ENCODE measurements around the gene AMZ1.

Gene AMZ1

DNA sequence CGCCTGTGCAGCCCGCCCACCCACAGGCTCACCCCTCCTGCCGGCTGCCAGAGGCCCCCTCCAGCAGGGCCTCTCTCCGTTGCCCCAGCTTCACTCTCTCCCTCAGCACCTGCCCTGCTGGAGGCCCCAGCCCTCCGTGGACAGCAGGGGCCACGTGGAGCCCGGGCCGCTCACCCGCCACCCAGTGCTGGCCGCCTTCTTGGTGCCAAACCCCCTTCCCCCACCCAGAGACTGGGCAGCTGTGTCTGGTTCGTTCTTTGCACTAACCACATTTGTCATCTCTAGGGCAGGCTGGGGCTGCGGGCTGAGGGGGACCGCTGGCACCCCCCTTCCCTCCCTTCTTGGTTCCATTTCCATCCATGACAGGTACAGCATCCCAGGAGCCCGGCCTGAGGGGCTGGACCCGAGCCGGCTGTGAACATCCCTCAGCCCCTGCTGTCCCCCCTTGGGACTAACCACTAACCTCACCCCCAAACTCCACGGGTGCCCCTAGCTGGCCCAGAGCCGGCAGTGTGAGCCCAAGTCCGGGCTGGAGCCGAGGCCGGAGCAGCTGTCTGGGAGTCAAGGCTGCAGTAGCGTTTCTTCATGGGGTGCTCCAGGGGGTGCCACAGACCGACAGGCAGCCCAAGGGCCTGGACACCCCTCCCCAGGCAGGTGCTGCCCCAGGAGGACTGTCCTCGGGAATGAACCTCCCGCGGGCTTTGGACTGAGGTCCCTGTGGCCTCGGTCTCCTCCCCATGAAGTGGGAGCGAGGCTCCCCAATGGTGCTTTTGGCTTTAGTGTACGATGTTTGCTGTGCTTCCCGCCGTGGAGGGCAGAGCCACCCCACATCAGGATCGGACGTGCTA, 25.5 kb upstream of the AMZ1 start:
- H3K4me1 ChIP-seq = no peaks in the 10 kb centered on the region
- no peak overlapping the region for H3K4me3 ChIP-seq (ENCODE audit: low read depth, low read length)
- H3K4me2 ChIP-seq (ENCODE audit: low read length) = no peak overlapping the region
- H3K9ac ChIP-seq = no peak overlapping the region
- no peaks in the 10 kb centered on the region for H3K36me3 ChIP-seq (ENCODE audit: control insufficient read depth, insufficient read depth, low read length)
- H3K9me3 ChIP-seq (ENCODE audit: control insufficient read depth, low read length) = no peaks in the 10 kb centered on the region
- no peak overlapping the region for H2AFZ ChIP-seq
- H3K79me2 ChIP-seq = no peaks in the 10 kb centered on the region
- H3K27me3 ChIP-seq (ENCODE audit: control insufficient read depth, insufficient read depth, low read length) = no peaks in the 10 kb centered on the region
- H3K27ac ChIP-seq = no peak overlapping the region
- TF ChIP-seq, protein P1, sequence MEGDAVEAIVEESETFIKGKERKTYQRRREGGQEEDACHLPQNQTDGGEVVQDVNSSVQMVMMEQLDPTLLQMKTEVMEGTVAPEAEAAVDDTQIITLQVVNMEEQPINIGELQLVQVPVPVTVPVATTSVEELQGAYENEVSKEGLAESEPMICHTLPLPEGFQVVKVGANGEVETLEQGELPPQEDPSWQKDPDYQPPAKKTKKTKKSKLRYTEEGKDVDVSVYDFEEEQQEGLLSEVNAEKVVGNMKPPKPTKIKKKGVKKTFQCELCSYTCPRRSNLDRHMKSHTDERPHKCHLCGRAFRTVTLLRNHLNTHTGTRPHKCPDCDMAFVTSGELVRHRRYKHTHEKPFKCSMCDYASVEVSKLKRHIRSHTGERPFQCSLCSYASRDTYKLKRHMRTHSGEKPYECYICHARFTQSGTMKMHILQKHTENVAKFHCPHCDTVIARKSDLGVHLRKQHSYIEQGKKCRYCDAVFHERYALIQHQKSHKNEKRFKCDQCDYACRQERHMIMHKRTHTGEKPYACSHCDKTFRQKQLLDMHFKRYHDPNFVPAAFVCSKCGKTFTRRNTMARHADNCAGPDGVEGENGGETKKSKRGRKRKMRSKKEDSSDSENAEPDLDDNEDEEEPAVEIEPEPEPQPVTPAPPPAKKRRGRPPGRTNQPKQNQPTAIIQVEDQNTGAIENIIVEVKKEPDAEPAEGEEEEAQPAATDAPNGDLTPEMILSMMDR (IDR thresholded peaks at IDR 0.05) = no peak

DNA sequence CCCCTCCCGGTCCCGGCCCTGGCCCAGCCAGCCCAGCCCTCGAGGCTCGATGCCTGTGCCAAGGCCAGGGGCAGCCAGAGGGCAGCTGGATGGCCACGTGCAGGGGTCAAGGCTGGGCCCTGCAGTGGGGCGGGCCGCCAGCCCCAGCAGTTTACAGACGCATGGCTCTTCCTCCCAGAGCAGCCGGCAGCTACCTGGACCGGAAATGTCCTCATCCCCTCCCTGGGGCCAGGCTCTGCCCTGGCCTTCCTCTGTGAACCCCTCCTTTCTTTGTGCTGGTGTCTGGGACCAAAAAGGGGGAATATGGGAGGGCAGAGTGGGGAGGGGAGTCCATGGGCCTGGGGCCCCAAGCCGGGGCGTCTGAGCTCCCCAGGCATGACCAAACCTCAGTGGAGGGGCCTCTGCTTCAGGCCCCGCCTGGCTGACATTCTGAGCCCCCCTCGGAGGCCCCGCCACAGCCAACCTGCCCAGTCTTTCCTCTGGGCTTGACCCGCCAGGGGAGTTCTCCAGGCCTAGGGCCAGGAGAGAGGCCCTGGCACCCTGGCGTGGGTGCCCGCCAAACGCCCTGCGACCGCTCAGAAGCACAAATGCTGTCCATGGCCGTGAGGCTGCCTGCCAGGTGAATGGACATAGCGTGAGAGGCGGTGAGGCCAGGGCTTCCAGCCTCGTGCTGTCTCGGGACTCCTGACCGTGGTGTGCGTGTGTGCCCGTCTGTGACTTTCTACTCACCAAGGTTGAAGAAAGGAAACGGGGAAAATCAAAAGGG, 24.7 kb upstream of the AMZ1 start:
- Histone ChIP-seq H3K27me3 (ENCODE audit: control insufficient read depth, insufficient read depth, low read length) (no peaks in the 10 kb centered on the region), H3K4me1 (no peaks in the 10 kb centered on the region), H3K9me3 (ENCODE audit: control insufficient read depth, low read length) (no peaks in the 10 kb centered on the region), H3K9ac (no peak overlapping the region), H3K79me2 (no peaks in the 10 kb centered on the region), H3K4me3 (ENCODE audit: low read depth, low read length) (no peak overlapping the region), H3K36me3 (ENCODE audit: control insufficient read depth, insufficient read depth, low read length) (no peaks in the 10 kb centered on the region), H3K4me2 (ENCODE audit: low read length) (no peak overlapping the region), H3K27ac (no peak overlapping the region), H2AFZ (no peak overlapping the region)
- TF ChIP-seq, protein P1 (IDR thresholded peaks at IDR 0.05) = no peak

DNA sequence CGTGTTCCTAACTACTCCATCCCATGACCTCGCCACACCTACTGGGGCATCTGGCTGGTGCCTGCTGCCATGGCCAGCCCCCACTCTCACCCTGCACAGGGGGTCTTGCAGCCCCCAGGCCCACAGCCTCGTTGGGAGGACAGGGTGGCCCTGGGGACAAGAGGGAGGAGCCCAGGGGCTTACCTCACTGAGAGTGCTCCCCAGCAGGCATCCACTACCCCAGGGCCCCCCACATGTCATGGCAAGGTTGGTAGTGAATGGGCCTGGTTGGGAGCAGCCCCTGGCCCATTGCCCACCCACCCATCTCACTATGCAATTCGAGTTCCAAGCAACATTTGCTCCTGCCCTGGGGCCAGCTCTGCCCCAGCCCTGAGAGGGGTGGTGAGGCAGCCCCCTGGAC, 24.0 kb upstream of the AMZ1 start:
- TF ChIP-seq, protein P1 (IDR thresholded peaks at IDR 0.05) = no peak
- Histone ChIP-seq H3K36me3 (ENCODE audit: control insufficient read depth, insufficient read depth, low read length) (no peaks in the 10 kb centered on the region), H3K9me3 (ENCODE audit: control insufficient read depth, low read length) (no peaks in the 10 kb centered on the region), H3K4me3 (ENCODE audit: low read depth, low read length) (no peak overlapping the region), H3K4me2 (ENCODE audit: low read length) (no peak overlapping the region), H3K27ac (no peak overlapping the region), H3K27me3 (ENCODE audit: control insufficient read depth, insufficient read depth, low read length) (no peaks in the 10 kb centered on the region), H3K4me1 (no peaks in the 10 kb centered on the region), H2AFZ (no peak overlapping the region), H3K9ac (no peak overlapping the region), H3K79me2 (no peaks in the 10 kb centered on the region)

DNA sequence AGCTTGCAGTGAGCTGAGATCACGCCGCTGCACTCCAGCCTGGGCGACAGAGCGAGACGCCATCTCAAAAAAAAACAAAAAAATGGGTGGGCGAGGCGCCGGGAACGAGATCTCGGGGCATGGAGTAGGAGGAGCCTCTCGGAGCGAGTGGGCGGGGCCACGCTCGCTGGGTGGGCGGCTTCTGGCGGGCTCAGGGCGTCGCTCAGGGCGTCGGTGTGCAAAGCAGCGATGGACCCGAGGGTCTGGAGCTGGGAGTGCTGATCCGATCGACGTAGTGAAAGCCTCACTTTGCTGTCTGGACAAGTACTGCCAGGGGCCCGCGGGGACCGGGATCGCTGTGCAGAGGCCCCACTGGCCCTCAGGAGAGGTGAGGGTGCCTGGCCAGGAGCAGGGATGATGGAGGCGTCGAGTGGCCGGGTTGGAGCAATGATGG, 22.6 kb upstream of the AMZ1 start:
- Histone ChIP-seq H3K4me1 (no peaks in the 10 kb centered on the region), H3K9ac (no peak overlapping the region), H3K27ac (no peak overlapping the region), H3K36me3 (ENCODE audit: control insufficient read depth, insufficient read depth, low read length) (no peaks in the 10 kb centered on the region), H3K4me3 (ENCODE audit: low read depth, low read length) (no peak overlapping the region), H3K9me3 (ENCODE audit: control insufficient read depth, low read length) (no peaks in the 10 kb centered on the region), H3K79me2 (no peaks in the 10 kb centered on the region), H2AFZ (no peak overlapping the region), H3K27me3 (ENCODE audit: control insufficient read depth, insufficient read depth, low read length) (no peaks in the 10 kb centered on the region), H3K4me2 (ENCODE audit: low read length) (no peak overlapping the region)
- TF ChIP-seq, protein P1 (IDR thresholded peaks at IDR 0.05) = no peak
